ENCODE results near the gene FAM199X. TPM values are rescaled to one million over a fixed set of nuclear protein-coding genes. Genes with fewer than 3 reads are reported as not detected.

FAM199X gene
- total and polyA plus RNA-seq, 2 donors (not counting 3 experiments of a cell fraction or from before 2014, with no cell fraction given) = 4.0 to 16.8 TPM

DNA sequence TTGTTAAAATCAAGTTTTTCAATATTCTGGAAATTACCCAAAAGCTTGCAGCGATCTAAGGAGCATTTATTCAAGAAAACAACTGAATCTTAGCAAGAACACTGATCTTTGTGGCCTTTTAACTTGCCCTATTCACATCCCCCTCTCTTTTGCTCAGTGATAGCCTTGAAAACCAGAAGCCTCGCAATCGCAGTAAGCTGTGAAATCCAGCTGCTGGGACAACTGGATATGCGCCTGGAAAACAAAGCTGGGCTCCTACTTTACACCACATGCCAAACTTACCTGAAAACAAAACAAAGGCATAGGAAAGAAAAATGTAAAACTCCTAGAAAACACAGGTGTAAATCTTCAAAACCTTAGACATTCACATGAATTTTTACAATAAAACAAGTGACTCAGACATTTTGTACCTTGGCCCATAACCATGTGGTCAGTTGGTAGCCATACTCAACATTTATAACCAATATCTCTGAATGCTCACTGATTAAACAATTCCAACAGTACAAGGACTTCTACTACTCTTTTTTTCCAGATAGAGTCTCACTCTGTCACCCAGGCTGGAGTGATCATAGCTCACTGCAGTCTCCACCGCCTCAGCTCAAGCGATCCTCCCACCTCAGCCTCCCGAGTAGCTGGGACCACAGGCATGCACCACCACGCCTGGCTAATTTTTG is 25.0 kb upstream of the FAM199X start:
- intact Hi-C loops (cut with micrococcal nuclease) = no loop called here

GRCh38 chrX:104151037-104151436 is 15.2 kb upstream of the FAM199X start:
- Histone ChIP-seq H3K4me3 (replicated peaks in 1 of 3; ENCODE audit: insufficient read depth in 1 of 3, low read depth in 1 of 3, low read length in 3 of 3) (no peak overlapping the region), H3K27ac (ENCODE audit: insufficient read depth, low read depth, low read length) (no peak overlapping the region), H3K36me3 (ENCODE audit: control insufficient read depth in 2 of 2, extremely low read depth in 1 of 2, insufficient read depth in 2 of 2, low read length in 2 of 2) (no peaks in the 10 kb centered on the region), H3K4me2 (ENCODE audit: insufficient read depth, low read length) (no peak overlapping the region), H2AFZ (ENCODE audit: low read depth, low read length) (no peak overlapping the region), H3K9me1 (replicated peaks; ENCODE audit: control insufficient read depth, extremely low read depth, insufficient read depth, low read length) (no peaks in the 10 kb centered on the region), H3K79me2 (ENCODE audit: control insufficient read depth, insufficient read depth, low read length) (peaks cover 10% of the 10 kb centered on the region), H3K9me3 (replicated peaks; ENCODE audit: control insufficient read depth, insufficient read depth, low read length) (no peaks in the 10 kb centered on the region), H4K20me1 (replicated peaks; ENCODE audit: control insufficient read depth, extremely low read depth, insufficient read depth, low read length) (no peaks in the 10 kb centered on the region), H3K4me1 (ENCODE audit: control insufficient read depth, extremely low read depth, insufficient read depth, low read length) (peaks cover 2% of the 10 kb centered on the region), H3K27me3 (ENCODE audit: control insufficient read depth in 2 of 2, insufficient read depth in 2 of 2, low read length in 2 of 2) (no peaks in the 10 kb centered on the region), H3K9ac (replicated peaks; ENCODE audit: extremely low read depth, insufficient read depth, low read length) (no peak overlapping the region)
- TF ChIP-seq JUN (IDR thresholded peaks at IDR 0.05; ENCODE audit: borderline replicate concordance, insufficient read depth, insufficient read length, low read depth) (no peak), MYC (IDR thresholded peaks at IDR 0.05; ENCODE audit: low read depth, low read length) (no peak), FOS (IDR thresholded peaks at IDR 0.05; ENCODE audit: borderline replicate concordance, insufficient read depth, low read length) (no peak), GATA2 (IDR thresholded peaks at IDR 0.05; ENCODE audit: insufficient read depth, insufficient read length, low read depth, low read length) (no peak), EZH2 (IDR thresholded peaks at IDR 0.05; ENCODE audit: borderline replicate concordance, low read depth, low read length, severe bottlenecking) (no peak), POLR2A (IDR thresholded peaks at IDR 0.05; ENCODE audit: low read depth, low read length) (no peak)
- TF ChIP-seq, protein P1, sequence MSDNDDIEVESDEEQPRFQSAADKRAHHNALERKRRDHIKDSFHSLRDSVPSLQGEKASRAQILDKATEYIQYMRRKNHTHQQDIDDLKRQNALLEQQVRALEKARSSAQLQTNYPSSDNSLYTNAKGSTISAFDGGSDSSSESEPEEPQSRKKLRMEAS (IDR thresholded peaks at IDR 0.05; ENCODE audit: insufficient read depth, insufficient read length) = no peak
- FAIRE-seq (no peak), DNase-seq (ENCODE audit: low read depth, low spot score) (no peak)
- intact Hi-C loops (cut with micrococcal nuclease) = no loop called here
- dilution Hi-C loops (cut with MboI; ENCODE audit: extremely low pct_ligation_motif_present, low sequenced_read_pairs) = no loop called here
- ChIA-PET POLR2A (no interaction called here), CTCF (interaction anchor here (1.3 kb wide), 1 partner anchor 15 kb away, joined by 3 read pairs; the partner anchor contains the start of gene FAM199X)
- BruUV-seq (replicated peaks) = no TSS peak

More for the DNA sequence above, 25.0 kb upstream of the FAM199X start:
- Histone ChIP-seq H3K4me2 (ENCODE audit: insufficient read depth, low read length) (no peak overlapping the region), H3K27ac (ENCODE audit: insufficient read depth, low read depth, low read length) (no peak overlapping the region), H3K4me3 (replicated peaks in 1 of 3; ENCODE audit: insufficient read depth in 1 of 3, low read depth in 1 of 3, low read length in 3 of 3) (no peak overlapping the region), H4K20me1 (replicated peaks; ENCODE audit: control insufficient read depth, extremely low read depth, insufficient read depth, low read length) (no peaks in the 10 kb centered on the region), H3K9me1 (replicated peaks; ENCODE audit: control insufficient read depth, extremely low read depth, insufficient read depth, low read length) (no peaks in the 10 kb centered on the region), H3K9ac (replicated peaks; ENCODE audit: extremely low read depth, insufficient read depth, low read length) (no peak overlapping the region), H3K4me1 (ENCODE audit: control insufficient read depth, extremely low read depth, insufficient read depth, low read length) (no peaks in the 10 kb centered on the region), H3K79me2 (ENCODE audit: control insufficient read depth, insufficient read depth, low read length) (no peaks in the 10 kb centered on the region), H3K36me3 (ENCODE audit: control insufficient read depth in 2 of 2, extremely low read depth in 1 of 2, insufficient read depth in 2 of 2, low read length in 2 of 2) (no peaks in the 10 kb centered on the region), H3K9me3 (replicated peaks; ENCODE audit: control insufficient read depth, insufficient read depth, low read length) (no peaks in the 10 kb centered on the region), H2AFZ (ENCODE audit: low read depth, low read length) (no peak overlapping the region), H3K27me3 (ENCODE audit: control insufficient read depth in 2 of 2, insufficient read depth in 2 of 2, low read length in 2 of 2) (no peaks in the 10 kb centered on the region)
- CTCF ChIA-PET = no interaction called here
- dilution Hi-C loops (cut with MboI; ENCODE audit: extremely low pct_ligation_motif_present, low sequenced_read_pairs) = no loop called here
- no TSS peak for BruUV-seq (replicated peaks)
- TF ChIP-seq POLR2AphosphoS5 (IDR thresholded peaks at IDR 0.05; ENCODE audit: insufficient read depth, low read depth, low read length) (no peak), GATA2 (IDR thresholded peaks at IDR 0.05; ENCODE audit: insufficient read depth, insufficient read length, low read depth, low read length) (no peak), FOS (IDR thresholded peaks at IDR 0.05; ENCODE audit: borderline replicate concordance, insufficient read depth, low read length) (no peak), POLR2A (IDR thresholded peaks at IDR 0.05; ENCODE audit: low read depth, low read length) (no peak), MYC (IDR thresholded peaks at IDR 0.05; ENCODE audit: low read depth, low read length) (no peak)
- DNase-seq (ENCODE audit: low read depth, low spot score) (no peak), FAIRE-seq (no peak)
- POLR2A ChIA-PET = no interaction called here
